ENCODE results near the gene WNT7B.

WNT7B gene

DNA sequence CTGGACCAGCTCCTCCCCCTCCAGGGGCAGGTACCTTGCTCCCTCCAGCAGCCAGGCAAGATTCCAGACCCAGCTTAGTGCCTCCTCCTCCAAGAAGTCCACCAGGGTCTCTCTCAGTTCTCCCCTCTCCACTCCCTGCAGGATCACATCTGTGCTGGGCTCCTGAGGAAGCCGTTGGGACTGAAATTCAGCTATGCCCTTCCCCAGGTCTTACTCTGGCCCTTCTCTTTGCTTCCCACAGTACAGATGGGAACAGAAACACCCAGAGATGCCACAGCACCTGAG lies 14.6 kb downstream of the WNT7B start:
- H3K36me3 ChIP-seq (ENCODE audit: control insufficient read depth in 1 of 2, insufficient read depth in 2 of 2, low read depth in 1 of 2, low read length in 2 of 2), result peaks cover 0 to 45% of the 10 kb centered on the region in 2 experiments
- no peak overlapping the region for H3K23ac ChIP-seq (ENCODE audit: low read length in 2 of 2)
- H2AFZ ChIP-seq (ENCODE audit: low read depth, low read length), result no peak overlapping the region
- H4K8ac ChIP-seq (ENCODE audit: low read length), result no peak overlapping the region
- no peak overlapping the region for H3K27ac ChIP-seq (ENCODE audit: low read length, poor library complexity, severe bottlenecking)
- WGBS, result 100% methylated on average over 1 of the region's 1 CpG
- H3K4me1 ChIP-seq (ENCODE audit: control insufficient read depth, insufficient read depth, low read depth, low read length), result peaks cover 72% of the 10 kb centered on the region
- no peaks in the 10 kb centered on the region for H3K9me3 ChIP-seq (ENCODE audit: control insufficient read depth, low read length)
- H3K14ac ChIP-seq (ENCODE audit: low read length in 2 of 2), result no peak overlapping the region
- H2BK12ac ChIP-seq (ENCODE audit: low read length in 2 of 2), result no peak overlapping the region
- H2BK120ac ChIP-seq (ENCODE audit: low read depth, low read length), result no peak overlapping the region
- no peak for DNase-seq
- no peak overlapping the region for H3K18ac ChIP-seq (ENCODE audit: low read depth in 1 of 2, low read length in 2 of 2)
- H4K91ac ChIP-seq (ENCODE audit: low read length), result no peak overlapping the region
- peaks cover 14% of the 10 kb centered on the region for H3K79me1 ChIP-seq (replicated peaks; ENCODE audit: low read length, poor library complexity, severe bottlenecking)
- no peak overlapping the region for H2BK15ac ChIP-seq (ENCODE audit: low read depth, poor library complexity, severe bottlenecking)
- H3K9ac ChIP-seq (ENCODE audit: low read length), result no peak overlapping the region
- no peak overlapping the region for H2BK5ac ChIP-seq (ENCODE audit: low read depth, low read length, poor library complexity, severe bottlenecking)
- no peak overlapping the region for H2AK5ac ChIP-seq (ENCODE audit: low read length, severe bottlenecking)
- H3K27me3 ChIP-seq (ENCODE audit: control insufficient read depth in 1 of 2, insufficient read depth in 1 of 2, low read length in 2 of 2), result peaks cover 0 to 93% of the 10 kb centered on the region in 2 experiments
- H3K4ac ChIP-seq (ENCODE audit: low read depth in 1 of 2, low read length in 2 of 2), result no peak overlapping the region
- no peak overlapping the region for H3K4me3 ChIP-seq (ENCODE audit: insufficient read depth in 1 of 2, low read depth in 1 of 2, low read length in 2 of 2)
- no peak overlapping the region for H3K4me2 ChIP-seq (ENCODE audit: low read length, poor library complexity, severe bottlenecking)

DNA sequence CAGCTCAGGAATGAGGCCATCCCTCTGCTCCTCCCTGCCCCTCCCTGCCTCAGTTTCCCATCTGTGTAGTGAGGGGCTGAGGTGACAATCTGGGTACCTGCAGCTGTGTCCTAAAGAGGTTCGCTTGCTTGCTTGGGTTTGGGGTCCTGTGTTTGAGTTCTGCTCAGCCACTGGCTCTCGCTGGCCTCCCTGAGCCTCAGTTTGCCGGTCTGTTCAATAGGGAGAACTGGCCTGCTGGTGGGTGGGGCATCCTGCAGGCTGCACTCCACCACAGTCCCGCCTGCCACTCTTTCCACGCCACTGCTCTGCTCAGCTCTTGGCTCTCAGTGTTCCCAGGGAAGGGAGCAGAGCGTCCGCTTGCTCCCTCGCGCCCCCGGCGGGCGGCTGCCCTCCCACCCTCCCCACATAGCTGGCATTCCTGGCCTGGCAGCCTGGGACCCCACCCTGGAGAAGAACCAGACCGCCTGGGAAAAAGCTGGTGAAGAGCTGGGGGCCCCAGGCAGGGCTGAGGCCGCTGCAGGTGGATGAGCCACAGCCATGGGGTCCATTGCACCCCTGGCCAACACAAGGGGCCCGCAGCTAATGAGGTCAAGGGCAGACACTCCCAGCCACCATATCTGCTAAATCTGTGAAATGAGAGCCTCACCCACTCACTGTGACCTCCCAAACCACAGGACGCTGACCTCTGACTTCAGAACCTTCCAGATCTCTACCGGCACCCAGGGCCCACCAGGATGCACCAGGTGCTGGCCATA lies 15.1 kb downstream of the WNT7B start:
- Histone ChIP-seq H3K9ac (ENCODE audit: low read length) (no peak overlapping the region), H3K9me3 (ENCODE audit: control insufficient read depth, low read length) (no peaks in the 10 kb centered on the region), H3K36me3 (ENCODE audit: control insufficient read depth in 1 of 2, insufficient read depth in 2 of 2, low read depth in 1 of 2, low read length in 2 of 2) (peaks cover 0 to 44% of the 10 kb centered on the region in 2 experiments), H4K91ac (ENCODE audit: low read length) (no peak overlapping the region), H3K4ac (ENCODE audit: low read depth in 1 of 2, low read length in 2 of 2) (no peak overlapping the region), H2BK120ac (ENCODE audit: low read depth, low read length) (no peak overlapping the region), H2AK5ac (ENCODE audit: low read length, severe bottlenecking) (no peak overlapping the region), H3K14ac (ENCODE audit: low read length in 2 of 2) (no peak overlapping the region), H3K79me1 (replicated peaks; ENCODE audit: low read length, poor library complexity, severe bottlenecking) (peaks cover 13% of the 10 kb centered on the region), H2AFZ (ENCODE audit: low read depth, low read length) (no peak overlapping the region), H3K4me2 (ENCODE audit: low read length, poor library complexity, severe bottlenecking) (no peak overlapping the region), H3K4me3 (ENCODE audit: insufficient read depth in 1 of 2, low read depth in 1 of 2, low read length in 2 of 2) (no peak overlapping the region), H3K18ac (ENCODE audit: low read depth in 1 of 2, low read length in 2 of 2) (no peak overlapping the region), H3K27ac (ENCODE audit: low read length, poor library complexity, severe bottlenecking) (no peak overlapping the region), H2BK5ac (ENCODE audit: low read depth, low read length, poor library complexity, severe bottlenecking) (no peak overlapping the region), H3K27me3 (ENCODE audit: control insufficient read depth in 1 of 2, insufficient read depth in 1 of 2, low read length in 2 of 2) (peaks cover 0 to 91% of the 10 kb centered on the region in 2 experiments), H3K23ac (ENCODE audit: low read length in 2 of 2) (no peak overlapping the region), H2BK15ac (ENCODE audit: low read depth, poor library complexity, severe bottlenecking) (no peak overlapping the region), H4K8ac (ENCODE audit: low read length) (no peak overlapping the region), H3K4me1 (ENCODE audit: control insufficient read depth, insufficient read depth, low read depth, low read length) (peaks cover 66% of the 10 kb centered on the region), H2BK12ac (ENCODE audit: low read length in 2 of 2) (no peak overlapping the region)
- 76% methylated on average over 17 of the region's 17 CpGs for WGBS
- DNase-seq, result no peak

DNA sequence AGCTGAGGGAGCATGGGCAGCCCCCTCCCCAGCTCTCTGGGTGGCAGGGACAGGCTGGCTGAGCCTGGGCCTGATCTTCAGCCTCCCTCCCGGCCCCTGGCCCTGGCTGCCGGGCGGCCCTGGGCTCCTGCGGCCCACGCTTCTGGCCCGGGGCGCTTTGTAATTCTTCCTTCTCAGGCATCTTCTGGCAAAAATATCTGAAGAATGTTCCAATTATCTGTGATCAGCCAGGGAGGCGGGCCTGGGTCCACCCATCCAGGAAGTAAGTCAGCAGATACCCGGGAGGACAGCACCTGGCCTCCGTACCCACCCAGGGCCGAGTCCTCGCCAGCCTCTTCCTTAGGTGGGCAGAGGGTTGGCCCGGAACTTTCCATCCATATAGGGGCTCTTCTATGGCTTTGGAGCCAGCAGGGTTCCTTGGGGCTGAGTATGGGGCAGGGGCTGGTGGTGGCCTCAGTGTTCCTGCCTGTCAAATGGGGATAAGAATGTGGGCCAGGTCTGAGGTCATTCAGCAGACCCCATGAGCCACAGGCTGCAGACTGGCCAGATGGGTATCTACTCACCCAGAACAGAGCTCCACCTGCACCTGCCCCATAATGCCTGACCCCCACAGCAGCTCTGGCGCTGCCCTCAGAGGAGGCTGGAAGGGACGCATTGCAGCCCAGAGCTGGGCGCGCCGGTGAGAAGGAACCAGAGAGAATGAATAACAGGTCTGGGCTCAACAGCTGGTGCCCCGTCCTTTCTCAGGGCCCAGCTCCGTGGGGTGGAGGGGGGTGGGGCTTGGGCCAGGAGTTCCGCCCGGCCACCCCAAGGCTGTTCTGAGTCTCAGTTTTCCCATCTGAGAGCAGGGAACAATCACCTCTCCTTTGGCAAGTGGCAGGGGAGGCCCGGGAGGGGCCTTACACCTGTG lies 16.2 kb downstream of the WNT7B start:
- peaks cover 61% of the 10 kb centered on the region for H3K4me1 ChIP-seq (ENCODE audit: control insufficient read depth, insufficient read depth, low read depth, low read length)
- peaks cover 0 to 89% of the 10 kb centered on the region in 2 experiments for H3K27me3 ChIP-seq (ENCODE audit: control insufficient read depth in 1 of 2, insufficient read depth in 1 of 2, low read length in 2 of 2)
- no peak overlapping the region for H3K4me3 ChIP-seq (ENCODE audit: insufficient read depth in 1 of 2, low read depth in 1 of 2, low read length in 2 of 2)
- no peak overlapping the region for H2BK120ac ChIP-seq (ENCODE audit: low read depth, low read length)
- H3K9ac ChIP-seq (ENCODE audit: low read length), result no peak overlapping the region
- WGBS, result 87% methylated on average over 23 of the region's 23 CpGs
- H4K91ac ChIP-seq (ENCODE audit: low read length), result no peak overlapping the region
- H3K23ac ChIP-seq (ENCODE audit: low read length in 2 of 2), result no peak overlapping the region
- H2BK5ac ChIP-seq (ENCODE audit: low read depth, low read length, poor library complexity, severe bottlenecking), result no peak overlapping the region
- no peak overlapping the region for H3K4ac ChIP-seq (ENCODE audit: low read depth in 1 of 2, low read length in 2 of 2)
- no peak overlapping the region for H2AFZ ChIP-seq (ENCODE audit: low read depth, low read length)
- H3K36me3 ChIP-seq (ENCODE audit: control insufficient read depth in 1 of 2, insufficient read depth in 2 of 2, low read depth in 1 of 2, low read length in 2 of 2), result peaks cover 0 to 35% of the 10 kb centered on the region in 2 experiments
- H4K8ac ChIP-seq (ENCODE audit: low read length), result no peak overlapping the region
- H3K4me2 ChIP-seq (ENCODE audit: low read length, poor library complexity, severe bottlenecking), result no peak overlapping the region
- DNase-seq, result no peak
- H3K14ac ChIP-seq (ENCODE audit: low read length in 2 of 2), result no peak overlapping the region
- H2BK12ac ChIP-seq (ENCODE audit: low read length in 2 of 2), result no peak overlapping the region
- H3K18ac ChIP-seq (ENCODE audit: low read depth in 1 of 2, low read length in 2 of 2), result no peak overlapping the region
- peak overlapping the region; percentile 69 for H2AK5ac ChIP-seq (ENCODE audit: low read length, severe bottlenecking)
- H3K79me1 ChIP-seq (replicated peaks; ENCODE audit: low read length, poor library complexity, severe bottlenecking), result peaks cover 15% of the 10 kb centered on the region
- no peak overlapping the region for H2BK15ac ChIP-seq (ENCODE audit: low read depth, poor library complexity, severe bottlenecking)
- no peaks in the 10 kb centered on the region for H3K9me3 ChIP-seq (ENCODE audit: control insufficient read depth, low read length)
- no peak overlapping the region for H3K27ac ChIP-seq (ENCODE audit: low read length, poor library complexity, severe bottlenecking)

DNA sequence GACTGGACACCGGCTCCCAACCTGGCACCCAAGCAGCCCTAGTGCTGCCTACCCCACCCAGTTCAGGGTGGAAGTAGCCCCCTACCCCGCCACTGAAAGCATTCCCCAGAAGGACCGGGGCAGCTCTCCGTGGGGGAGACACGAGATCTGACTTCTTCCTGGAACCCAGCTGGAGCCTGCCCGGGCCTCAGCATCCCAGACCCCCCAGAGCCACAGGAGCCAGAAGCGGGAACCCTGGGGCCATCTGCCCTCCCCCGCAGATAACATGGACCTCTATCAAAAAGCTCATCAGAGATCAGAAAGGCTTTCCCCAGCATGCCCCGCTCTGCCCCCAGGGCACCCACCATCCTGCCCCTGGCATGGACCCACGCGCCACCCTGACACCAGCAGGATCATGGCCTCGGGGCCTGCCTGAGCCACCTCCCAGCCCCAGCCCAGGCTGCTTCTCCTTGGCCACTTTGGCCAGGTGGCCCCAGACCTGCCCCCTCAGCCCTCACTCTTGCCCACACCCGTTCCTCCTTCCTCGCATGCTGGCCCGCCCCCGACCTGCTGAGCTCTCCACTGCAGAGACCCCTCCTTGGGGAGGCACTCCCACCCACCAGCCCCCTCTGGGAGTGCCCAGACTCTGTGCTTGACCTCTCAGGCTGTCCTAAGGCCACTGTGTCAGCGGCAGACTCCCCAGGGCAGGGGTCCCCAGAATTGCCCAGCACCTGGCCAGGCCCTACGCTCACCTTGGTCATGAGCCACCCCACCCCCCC lies 17.1 kb downstream of the WNT7B start:
- no peak overlapping the region for H3K27ac ChIP-seq (ENCODE audit: low read length, poor library complexity, severe bottlenecking)
- 84% methylated on average over 18 of the region's 18 CpGs for WGBS
- peaks cover 0 to 36% of the 10 kb centered on the region in 2 experiments for H3K36me3 ChIP-seq (ENCODE audit: control insufficient read depth in 1 of 2, insufficient read depth in 2 of 2, low read depth in 1 of 2, low read length in 2 of 2)
- H3K27me3 ChIP-seq (ENCODE audit: control insufficient read depth in 1 of 2, insufficient read depth in 1 of 2, low read length in 2 of 2), result peaks cover 0 to 89% of the 10 kb centered on the region in 2 experiments
- H3K9me3 ChIP-seq (ENCODE audit: control insufficient read depth, low read length), result no peaks in the 10 kb centered on the region
- H2AK5ac ChIP-seq (ENCODE audit: low read length, severe bottlenecking), result peak overlapping the region; percentile 69
- H3K14ac ChIP-seq (ENCODE audit: low read length in 2 of 2), result no peak overlapping the region
- H2BK15ac ChIP-seq (ENCODE audit: low read depth, poor library complexity, severe bottlenecking), result peak overlapping the region; percentile 23
- peaks cover 17% of the 10 kb centered on the region for H3K79me1 ChIP-seq (replicated peaks; ENCODE audit: low read length, poor library complexity, severe bottlenecking)
- H3K4ac ChIP-seq (ENCODE audit: low read depth in 1 of 2, low read length in 2 of 2), result no peak overlapping the region
- no peak overlapping the region for H3K9ac ChIP-seq (ENCODE audit: low read length)
- no peak overlapping the region for H3K18ac ChIP-seq (ENCODE audit: low read depth in 1 of 2, low read length in 2 of 2)
- H2BK5ac ChIP-seq (ENCODE audit: low read depth, low read length, poor library complexity, severe bottlenecking), result no peak overlapping the region
- H4K91ac ChIP-seq (ENCODE audit: low read length), result no peak overlapping the region
- no peak overlapping the region for H2BK120ac ChIP-seq (ENCODE audit: low read depth, low read length)
- no peak overlapping the region for H2BK12ac ChIP-seq (ENCODE audit: low read length in 2 of 2)
- no peak overlapping the region for H3K4me3 ChIP-seq (ENCODE audit: insufficient read depth in 1 of 2, low read depth in 1 of 2, low read length in 2 of 2)
- no peak overlapping the region for H4K8ac ChIP-seq (ENCODE audit: low read length)
- DNase-seq, result no peak
- H2AFZ ChIP-seq (ENCODE audit: low read depth, low read length), result no peak overlapping the region
- peaks cover 56% of the 10 kb centered on the region for H3K4me1 ChIP-seq (ENCODE audit: control insufficient read depth, insufficient read depth, low read depth, low read length)
- no peak overlapping the region for H3K23ac ChIP-seq (ENCODE audit: low read length in 2 of 2)
- H3K4me2 ChIP-seq (ENCODE audit: low read length, poor library complexity, severe bottlenecking), result no peak overlapping the region
